Measurements from ENCODE around the gene DNASE2B. TPM values are rescaled to one million over a fixed set of nuclear protein-coding genes. Genes with fewer than 3 reads are reported as not detected.

DNASE2B gene
- total RNA-seq, 1 donor from 2014 or later: not detected

DNA sequence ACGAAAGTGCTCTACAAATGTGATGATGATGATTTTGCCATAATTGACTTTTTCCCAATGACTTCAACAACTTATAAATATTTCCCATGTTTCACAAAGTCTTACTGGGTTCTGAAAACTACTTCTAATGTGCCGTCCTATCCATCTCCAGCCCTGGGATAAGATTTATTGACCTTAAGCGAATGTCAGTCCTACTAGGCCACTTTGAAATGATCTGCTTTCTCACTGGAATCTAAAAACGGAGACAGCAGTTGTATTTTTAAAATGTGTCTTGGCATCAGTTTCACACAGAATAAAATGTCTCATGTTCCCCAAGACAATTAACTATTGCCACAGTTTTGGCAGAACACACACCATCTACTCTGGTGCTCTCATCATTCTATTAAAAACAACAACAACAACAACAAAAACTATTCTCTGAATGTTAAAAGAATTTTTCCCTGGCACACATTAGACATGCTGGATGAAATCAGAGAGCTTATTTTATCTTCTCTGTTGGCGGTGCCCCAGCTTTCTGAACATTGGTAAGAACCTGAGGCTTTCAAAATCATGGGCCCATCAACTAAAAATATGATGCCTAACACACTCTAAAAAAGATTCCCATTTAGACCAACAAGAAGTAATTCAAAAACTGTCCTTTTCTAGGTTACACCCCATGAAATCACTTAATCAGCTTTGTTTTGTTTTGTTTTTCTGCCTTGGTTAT lies 23.1 kb upstream of the DNASE2B start:
- no peak for DNase-seq (ENCODE audit: low read depth in 2 of 2)

DNA sequence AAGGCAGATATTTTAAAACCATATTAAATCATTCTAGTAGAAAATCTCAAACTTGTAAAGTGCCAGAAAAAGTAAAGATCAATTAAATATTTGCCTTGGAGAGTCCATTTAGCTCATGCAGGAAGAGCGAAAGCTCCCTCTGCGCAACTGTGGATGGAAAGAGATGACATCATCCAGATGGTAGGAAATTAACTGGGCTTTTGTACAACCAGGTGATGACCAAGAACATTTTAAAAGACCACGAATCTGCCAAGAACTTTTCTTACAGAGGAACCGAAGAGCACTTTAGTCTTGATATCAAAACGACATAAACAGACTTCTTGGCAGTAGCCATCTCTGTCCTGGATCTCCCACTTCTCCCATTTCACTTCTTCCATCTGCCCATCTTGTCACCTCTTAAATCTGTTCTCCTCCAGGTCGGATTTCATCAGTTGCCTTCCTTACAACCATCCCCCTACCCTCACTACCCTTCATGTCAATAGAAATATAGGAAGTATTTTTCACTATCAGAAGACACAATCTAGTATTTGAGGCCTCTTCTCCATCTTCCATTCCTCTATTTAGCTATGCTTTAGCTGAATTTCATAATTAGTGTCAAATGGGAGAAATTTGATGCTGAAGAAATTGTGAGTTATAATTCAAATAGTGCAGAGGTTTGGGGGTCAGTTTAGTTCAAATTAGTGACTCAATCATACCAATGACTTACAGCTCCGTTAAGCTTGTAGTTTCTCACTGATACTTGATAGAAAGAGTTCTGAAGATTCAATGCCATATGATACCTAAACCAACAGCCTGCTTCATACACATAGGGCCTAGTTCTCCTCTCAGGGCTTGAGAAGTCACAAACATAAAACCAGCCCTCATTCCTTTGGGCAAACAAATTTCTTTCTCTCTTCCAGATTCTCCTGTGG lies 22.0 kb upstream of the DNASE2B start:
- DNase-seq (ENCODE audit: low read depth in 2 of 2): no peak

DNA sequence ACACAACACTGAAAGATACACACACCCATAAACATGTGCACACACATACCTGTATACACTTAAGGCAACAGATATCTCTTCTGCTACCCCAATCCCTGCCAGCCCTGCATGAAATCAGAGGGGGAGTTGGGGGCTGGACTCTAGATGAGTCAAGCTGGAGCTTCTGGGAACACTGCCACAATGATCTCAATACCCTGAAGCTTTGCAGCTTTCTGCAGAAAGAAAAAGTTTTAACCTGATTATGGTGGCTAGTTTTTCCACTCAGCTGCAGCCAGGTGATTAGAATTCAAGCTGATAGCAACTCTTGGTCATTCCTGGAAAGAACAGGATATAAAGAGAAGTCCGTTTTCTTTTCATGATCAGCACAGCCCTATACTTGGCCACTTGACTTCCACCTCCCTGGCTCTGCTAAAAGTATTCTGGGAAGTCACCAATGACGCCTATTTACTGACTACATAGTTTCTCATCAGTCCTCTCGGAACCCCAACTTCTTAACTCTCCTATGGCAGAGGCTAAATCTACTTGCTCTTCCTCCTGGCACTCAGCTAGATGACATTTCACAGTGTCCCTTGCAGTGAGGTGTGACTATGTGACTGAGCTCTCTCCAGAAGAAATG lies 20.7 kb upstream of the DNASE2B start:
- peak in 1 of 2 donors; percentile 12 for DNase-seq (ENCODE audit: low read depth in 2 of 2)

DNA sequence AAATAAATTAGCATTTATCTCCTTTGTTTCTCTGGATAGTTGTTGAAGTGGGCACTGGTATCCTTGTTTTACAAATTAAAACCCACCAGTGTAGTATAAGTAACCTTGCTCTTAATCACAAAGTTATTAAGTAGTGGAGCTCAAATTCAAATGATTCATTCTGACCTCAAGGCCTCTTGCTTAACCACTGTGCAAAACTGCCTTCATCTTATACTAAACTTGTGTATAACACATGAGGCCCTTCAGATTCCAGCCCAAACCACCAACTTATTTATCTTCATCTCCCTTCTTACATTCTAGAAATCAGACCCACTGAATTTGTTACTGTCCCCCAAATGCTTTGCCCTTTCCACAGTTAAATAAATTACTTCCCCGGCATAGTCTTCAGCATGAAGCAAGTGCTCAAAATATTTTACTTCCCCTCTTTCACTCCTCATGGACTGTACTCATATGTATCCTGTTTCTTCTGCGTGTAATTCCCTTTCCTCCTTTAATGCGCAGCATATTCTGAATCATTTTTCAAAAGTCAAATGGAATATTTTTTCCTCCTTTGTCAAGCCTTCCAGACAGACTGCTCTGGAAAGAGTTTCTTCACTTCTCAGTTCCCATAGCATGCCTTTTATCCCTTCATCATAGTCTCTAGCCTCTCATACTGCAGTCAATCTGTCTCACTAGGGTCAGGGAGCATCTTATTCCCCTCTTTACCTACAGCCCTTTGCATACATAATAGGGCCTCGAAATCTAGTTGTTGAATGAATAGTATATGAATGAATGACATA lies 19.0 kb upstream of the DNASE2B start:
- no peak for DNase-seq (ENCODE audit: low read depth in 2 of 2)

DNA sequence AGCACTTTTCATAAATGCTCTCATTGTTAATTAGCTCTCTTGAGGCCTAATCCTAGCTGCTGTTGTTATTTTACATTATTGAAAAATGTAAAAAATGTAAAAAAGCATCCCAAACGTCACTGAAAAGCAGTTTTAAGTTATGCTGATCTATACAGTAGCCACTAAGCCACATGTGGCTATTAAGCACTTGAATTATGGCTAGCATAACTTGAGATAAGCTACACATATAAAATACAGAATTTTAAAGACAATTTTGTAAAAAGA lies 18.4 kb upstream of the DNASE2B start:
- no peak for DNase-seq (ENCODE audit: low read depth in 2 of 2)

DNA sequence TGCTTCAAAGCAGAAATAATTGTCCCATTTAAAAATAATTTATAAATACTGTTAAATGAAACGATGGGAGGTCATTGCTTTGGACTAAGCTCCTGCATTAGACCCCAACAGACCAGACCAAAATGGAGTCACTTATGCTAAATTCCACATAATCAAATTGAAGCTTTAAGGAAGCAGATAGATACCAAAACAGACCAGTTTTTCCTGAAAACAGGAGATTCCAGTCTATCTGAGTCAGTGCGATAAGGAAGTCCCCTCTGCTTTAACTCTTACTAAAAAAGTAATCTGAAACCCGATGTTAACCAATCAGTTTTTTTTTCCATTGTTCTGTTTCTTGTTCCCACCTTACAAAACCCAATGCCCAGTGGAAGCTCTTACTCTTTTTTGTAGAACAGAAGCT lies 16.2 kb upstream of the DNASE2B start:
- DNase-seq (ENCODE audit: low read depth in 2 of 2): no peak

DNA sequence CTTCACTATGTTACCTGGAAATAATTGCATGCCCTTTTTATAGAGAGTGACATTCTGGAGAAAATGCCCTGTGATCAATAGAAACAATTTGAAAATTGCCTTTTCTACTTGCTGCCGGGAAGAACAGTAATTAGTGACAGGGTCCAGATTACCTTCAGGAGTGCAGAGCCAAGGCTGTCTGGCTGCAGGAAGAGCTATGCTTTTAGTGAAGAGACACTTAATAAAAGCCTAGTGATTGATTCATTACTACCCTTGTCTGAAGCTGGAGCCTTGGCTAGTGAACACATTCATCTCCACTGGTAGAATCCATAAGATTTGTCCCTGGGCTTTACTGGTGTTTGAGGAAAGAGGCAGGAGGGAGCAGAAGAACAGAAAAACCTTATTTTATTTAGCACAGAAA lies 12.9 kb upstream of the DNASE2B start:
- no peak for DNase-seq (ENCODE audit: low read depth in 2 of 2)

DNA sequence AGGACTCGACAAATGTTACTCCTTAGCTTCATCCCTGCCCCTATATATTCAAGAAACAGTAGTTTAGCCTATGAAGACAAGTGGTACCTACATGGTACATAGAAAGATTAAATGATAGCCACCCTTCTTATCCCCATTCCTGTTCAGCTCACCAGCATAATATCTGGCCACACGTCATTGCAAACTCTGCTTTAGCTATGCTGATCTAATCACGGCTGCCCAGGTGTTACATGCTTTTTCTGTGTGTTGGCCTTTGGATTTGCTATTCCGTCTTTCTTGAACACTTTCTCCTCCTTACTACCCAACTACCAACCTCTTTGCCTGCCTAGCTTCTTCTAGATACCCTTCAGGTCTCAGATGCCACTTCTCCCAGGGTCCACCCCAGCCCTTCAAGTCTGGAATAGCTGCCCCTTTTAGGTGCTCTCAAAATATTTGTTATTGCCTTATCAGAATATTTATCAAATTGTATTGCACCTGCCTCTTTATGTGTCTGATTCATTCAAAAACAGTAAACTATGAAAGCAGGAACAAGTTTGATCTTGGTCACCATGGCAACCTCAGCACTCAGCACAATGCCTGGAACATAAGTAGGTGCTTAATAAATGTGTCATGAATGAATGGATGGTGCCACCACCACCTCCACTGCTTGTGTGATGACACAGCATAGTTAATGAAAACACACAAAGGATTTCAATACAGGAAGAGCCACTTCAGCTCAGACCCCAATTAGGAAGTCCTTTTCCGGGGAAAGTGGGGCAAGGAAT lies 11.4 kb upstream of the DNASE2B start:
- peak in 1 of 2 donors; percentile 38 for DNase-seq (ENCODE audit: low read depth in 2 of 2)

DNA sequence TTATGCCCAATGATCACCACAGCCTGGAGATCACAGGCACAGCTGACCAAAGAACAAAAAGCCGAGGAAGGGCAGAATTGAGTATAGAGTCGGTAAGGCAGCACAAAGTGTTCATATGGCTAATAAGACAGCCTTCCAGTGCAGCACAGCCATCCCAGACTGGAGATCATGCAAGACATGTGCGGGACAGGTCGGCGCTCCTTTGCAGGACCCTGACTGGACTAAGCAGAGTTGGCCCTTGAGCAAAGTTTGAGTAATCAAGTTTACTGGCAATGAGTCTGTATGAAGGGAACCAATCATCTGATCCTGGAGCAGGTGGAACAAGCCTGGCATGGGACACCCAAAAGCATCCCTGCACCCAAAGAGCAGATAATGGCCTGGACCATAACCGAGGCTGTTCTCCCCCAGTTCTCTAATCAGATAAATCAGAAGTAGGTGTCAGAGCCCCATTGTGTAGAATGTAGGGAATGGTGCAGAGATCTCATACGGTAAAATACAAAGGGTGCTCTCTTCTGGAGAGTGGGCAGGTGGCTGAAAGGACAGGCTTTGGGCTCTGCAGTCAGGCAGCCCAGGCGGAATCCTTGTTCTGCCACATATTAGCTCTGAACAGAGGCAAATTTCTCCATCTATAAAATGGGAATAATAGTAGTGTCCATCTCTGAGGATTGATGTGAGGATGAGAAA lies 10.7 kb upstream of the DNASE2B start:
- peak in 1 of 2 donors; percentile 42 for DNase-seq (ENCODE audit: low read depth in 2 of 2)

DNA sequence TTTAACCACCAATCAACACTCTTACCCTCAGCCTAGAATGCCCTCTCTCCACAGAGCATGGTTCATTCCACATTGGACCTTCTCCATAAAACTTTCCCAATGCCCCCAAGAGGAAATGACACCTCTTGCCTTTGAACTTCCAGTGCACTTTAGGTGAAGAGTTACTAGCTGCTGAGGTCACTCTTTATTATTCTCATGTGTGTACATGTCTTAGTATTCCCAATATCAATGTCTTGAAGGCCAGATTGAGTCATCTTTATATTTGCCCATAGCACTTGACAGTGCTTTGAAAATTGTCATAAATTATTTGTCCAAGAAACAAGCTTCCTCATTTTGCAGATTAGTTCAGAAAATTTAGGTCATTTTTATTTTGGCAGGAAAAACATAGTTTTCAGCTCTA lies 8.1 kb upstream of the DNASE2B start:
- DNase-seq (ENCODE audit: low read depth in 2 of 2): no peak

DNA sequence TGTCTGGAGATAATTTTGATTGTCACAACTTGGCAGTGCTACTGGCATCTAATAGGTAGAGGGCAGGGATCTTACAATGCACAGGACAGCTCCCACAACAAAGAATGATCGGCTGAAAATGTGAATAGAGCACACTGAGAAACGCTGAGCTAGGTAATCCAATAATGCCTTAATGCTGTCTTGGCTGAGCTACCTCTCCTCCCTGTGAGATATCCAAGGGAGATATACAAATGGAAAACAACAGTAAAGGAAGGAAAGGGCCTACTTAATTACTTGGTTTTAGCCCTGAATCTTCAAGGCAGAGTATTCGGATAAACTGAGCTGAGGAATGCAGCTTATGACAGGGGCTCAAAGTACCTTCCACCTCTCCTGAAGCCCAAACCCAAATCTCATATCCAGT lies 2.9 kb downstream of the DNASE2B start:
- no peak for DNase-seq (ENCODE audit: low read depth in 2 of 2)

DNA sequence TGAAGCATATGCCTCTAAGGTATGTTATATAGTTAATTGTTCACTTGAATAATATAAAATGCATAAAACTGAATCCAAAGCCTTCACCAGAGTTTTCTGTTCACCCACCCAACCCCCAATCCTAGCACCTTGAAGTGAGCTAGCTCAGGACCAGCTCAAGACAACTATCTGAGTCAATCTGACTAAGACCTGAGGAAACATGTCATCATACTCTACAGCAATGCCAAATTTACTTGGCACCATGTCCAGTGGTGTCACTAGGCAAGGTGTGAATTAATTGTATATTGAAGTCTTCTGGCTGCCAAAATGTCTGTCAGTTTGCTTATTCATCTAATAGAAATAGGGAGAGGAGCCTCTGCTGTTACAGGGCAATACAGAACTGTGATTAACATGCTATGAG lies 3.8 kb downstream of the DNASE2B start:
- DNase-seq (ENCODE audit: low read depth in 2 of 2): no peak

DNA sequence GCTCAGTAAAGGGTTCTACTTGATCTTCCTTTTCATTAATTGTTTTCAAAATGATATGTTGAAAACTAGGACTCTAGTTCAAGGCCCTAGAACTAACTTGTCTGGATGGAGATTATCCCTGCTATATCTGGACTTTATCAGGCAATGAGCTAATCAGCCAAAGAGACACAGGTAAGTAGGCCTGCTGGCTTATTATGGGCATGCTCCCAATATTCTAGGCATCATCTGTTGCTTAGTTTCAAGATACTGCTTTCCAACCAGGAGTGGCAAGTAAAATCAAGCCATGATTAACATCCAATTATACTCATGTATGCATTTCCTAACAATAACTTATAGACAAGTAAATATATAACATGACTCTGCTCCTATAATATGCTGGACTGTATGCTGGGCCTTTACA lies 4.2 kb downstream of the DNASE2B start:
- no peak for DNase-seq (ENCODE audit: low read depth in 2 of 2)

DNA sequence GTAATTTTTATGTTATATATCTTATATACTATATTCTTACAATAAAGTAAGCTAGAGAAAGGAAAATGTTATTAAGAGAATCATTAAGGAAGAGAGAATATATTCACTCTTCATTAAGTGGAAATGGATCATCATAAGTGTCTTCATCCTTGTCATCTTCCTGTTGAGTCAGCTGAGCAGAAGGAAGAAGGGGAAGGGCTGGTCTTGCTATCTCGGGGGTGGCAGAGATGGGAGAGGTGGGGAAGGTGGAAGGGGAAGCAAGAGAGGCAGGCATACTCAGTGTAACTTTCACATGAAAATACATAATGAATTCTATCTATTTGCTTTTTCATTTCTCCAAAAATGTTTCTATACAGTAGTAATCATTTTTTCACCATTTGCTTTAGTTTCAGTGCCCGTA lies 5.1 kb downstream of the DNASE2B start:
- no peak for DNase-seq (ENCODE audit: low read depth in 2 of 2)

DNA sequence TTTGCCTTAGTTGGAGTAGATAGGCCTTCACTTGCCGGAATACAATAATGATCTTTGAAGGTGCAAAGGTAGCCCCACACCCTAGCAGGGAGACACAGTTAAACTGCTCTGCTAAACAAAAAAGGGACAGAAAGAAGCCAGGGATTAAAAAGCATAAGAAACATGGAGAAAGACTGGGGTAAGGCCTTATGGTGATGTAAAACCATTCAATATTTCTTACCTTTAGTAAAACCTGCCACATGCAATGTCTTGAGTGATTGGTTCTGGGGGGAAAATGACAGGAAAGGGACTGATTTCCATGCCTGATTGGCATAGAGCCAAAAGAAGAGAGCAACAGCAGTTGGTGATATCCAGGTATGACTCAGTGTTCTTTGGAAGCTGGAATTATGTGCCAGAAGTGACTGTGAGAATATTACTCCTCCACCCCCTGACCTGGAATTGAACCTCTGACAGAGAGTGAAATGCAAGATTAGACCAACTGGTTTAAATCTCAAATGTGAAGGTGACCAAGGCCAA lies 8.1 kb downstream of the DNASE2B start:
- DNase-seq (ENCODE audit: low read depth in 2 of 2): peak in 1 of 2 donors; percentile 45

DNA sequence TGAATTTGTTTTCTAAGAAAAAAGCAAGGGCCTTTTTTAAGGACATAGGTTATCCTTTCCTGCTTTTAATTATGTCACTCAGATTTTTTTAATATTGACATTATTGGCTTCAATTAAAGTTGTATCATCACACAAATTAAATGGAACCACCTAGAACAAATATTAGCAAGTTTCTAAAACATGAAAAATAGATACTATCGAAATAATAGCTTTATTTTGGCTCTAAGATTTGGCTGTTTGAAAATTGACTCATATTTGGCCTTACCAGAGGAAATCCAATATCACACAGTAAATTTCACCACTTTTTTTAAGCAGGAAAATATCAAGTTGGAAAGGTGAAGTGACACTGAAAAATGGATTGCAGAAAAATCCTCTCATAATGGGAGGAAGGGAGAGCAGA lies 9.2 kb downstream of the DNASE2B start:
- no peak for DNase-seq (ENCODE audit: low read depth in 2 of 2)

DNA sequence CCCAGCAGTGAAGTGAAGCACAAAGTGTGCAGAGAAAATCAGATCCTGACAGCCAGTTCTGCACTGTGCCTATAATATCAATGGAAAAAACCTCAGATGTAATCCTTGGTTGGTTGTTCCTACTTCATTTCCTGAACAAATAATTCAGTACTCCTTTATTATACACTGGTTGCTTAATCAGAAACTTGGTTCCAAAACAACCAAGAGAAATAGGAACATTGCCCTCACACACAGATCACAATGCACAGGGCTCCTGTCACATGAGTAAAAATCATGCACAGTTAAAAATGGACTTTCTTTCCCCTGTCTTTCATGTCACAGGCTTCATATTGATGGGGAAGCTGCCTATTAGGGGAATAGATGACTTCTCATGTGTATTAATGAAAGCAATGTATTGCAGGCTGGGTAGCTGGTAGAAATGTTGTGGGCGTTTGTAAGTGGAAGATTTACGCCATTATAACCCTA lies 9.7 kb downstream of the DNASE2B start:
- peak in 1 of 2 donors; percentile 29 for DNase-seq (ENCODE audit: low read depth in 2 of 2)

DNA sequence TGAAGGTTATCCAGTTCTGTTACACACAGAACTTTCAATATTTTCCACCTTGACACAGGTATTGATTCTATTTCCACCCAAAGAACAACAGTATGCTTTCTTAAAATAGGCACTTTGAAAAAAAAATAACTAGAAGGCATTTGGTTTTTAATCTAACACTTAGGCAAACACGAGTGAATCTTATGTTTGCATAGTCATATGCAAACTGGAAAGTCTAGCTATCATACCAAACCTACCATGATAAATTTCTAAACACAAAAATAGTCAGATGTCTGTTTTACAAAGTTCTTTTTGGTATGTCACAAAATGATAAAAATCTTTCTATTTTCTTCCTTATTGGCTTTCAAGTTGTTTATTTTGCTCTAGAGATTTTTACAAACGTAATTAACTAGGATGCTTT lies 11.6 kb downstream of the DNASE2B start:
- no peak for DNase-seq (ENCODE audit: low read depth in 2 of 2)

DNA sequence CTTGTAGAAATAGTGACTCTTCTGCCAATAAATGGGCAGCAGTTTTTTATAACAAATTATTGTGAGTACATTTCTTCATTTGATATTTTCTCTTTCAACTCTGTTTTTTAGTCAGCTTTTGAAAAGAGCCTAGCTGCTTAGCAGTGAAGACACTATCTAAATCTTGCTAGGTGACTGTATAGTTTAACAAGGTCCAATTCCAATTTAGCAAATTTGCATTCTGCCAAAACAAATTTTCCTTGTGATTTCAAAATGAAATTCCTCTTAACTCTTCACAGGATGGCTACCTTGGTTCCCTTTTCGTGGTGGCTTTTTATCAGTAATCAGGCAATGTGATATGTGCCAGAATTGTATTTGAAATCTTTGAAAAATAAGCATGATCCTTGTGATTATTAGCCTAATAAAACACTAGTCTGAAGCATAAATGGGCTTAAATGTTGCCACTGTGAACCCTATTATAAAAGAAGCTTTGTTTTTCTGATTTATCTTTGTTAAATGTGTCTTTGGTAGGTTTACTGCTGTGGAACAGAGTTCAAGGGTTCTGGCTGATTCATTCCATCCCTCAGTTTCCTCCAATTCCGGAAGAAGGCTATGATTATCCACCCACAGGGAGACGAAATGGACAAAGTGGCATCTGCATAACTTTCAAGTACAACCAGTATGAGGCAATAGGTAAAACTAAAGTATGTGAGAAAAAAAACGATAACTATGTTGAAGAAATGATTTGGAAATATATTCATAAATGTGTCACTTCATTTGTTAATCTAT lies 12.2 kb downstream of the DNASE2B start:
- peak in 1 of 2 donors; percentile 20 for DNase-seq (ENCODE audit: low read depth in 2 of 2)

Measured in dermis microvascular lymphatic vessel endothelial cell (primary cell).